ENCODE data around the gene GPR17. TPM values are rescaled to one million over a fixed set of nuclear protein-coding genes. Genes with fewer than 3 reads are reported as not detected.

GPR17 gene
- total RNA-seq, 1 donor from 2014 or later: not detected

GRCh38 chr2:127665267-127665893 is 19.4 kb downstream of the GPR17 start:
- H3K27ac ChIP-seq: no peak overlapping the region
- peaks cover 18% of the 10 kb centered on the region for H3K27me3 Mint-ChIP-seq (ENCODE audit: insufficient read depth, low read depth)
- no peak overlapping the region for H3K27ac Mint-ChIP-seq

GRCh38 chr2:127669056-127669455 is 23.1 kb downstream of the GPR17 start:
- H3K27me3 Mint-ChIP-seq (ENCODE audit: insufficient read depth, low read depth): peaks cover 24% of the 10 kb centered on the region
- Histone ChIP-seq H3K27ac (no peak overlapping the region), H4K20me1 (ENCODE audit: low read depth) (peaks cover 5% of the 10 kb centered on the region), H3K9ac (no peak overlapping the region), H3K9me3 (ENCODE audit: low read depth) (no peaks in the 10 kb centered on the region), H3K4me1 (peaks cover 8% of the 10 kb centered on the region), H2AFZ (replicated peaks) (no peak overlapping the region), H3K27me3 (peaks cover 65% of the 10 kb centered on the region), H3K36me3 (no peaks in the 10 kb centered on the region), H3K79me2 (ENCODE audit: low read depth) (no peaks in the 10 kb centered on the region), H3K4me3 (no peak overlapping the region), H3F3A (ENCODE audit: low read depth) (no peaks in the 10 kb centered on the region), H3K4me2 (no peak overlapping the region)
- DNase-seq (ENCODE audit: low spot score): no peak
- H3K4me1 Mint-ChIP-seq: no peaks in the 10 kb centered on the region
- H3K36me3 Mint-ChIP-seq: no peaks in the 10 kb centered on the region
- no peak overlapping the region for H3K27ac Mint-ChIP-seq
- peaks cover 18% of the 10 kb centered on the region for H3K9me3 Mint-ChIP-seq
- H3K4me3 Mint-ChIP-seq: no peak overlapping the region
- no peak for TF ChIP-seq EZH2phosphoT487 (IDR thresholded peaks at IDR 0.05)

More at GRCh38 chr2:127665267-127665893, 19.4 kb downstream of the GPR17 start:
- Histone ChIP-seq H2AFZ (replicated peaks) (no peak overlapping the region), H3K4me3 (no peak overlapping the region), H3F3A (ENCODE audit: low read depth) (no peaks in the 10 kb centered on the region), H3K4me2 (no peak overlapping the region), H3K9ac (no peak overlapping the region), H3K79me2 (ENCODE audit: low read depth) (no peaks in the 10 kb centered on the region), H3K27me3 (peaks cover 53% of the 10 kb centered on the region), H3K9me3 (ENCODE audit: low read depth) (no peaks in the 10 kb centered on the region), H3K4me1 (peaks cover 8% of the 10 kb centered on the region), H3K36me3 (no peaks in the 10 kb centered on the region), H4K20me1 (ENCODE audit: low read depth) (no peaks in the 10 kb centered on the region)
- no peak overlapping the region for H3K4me3 Mint-ChIP-seq
- no peak for DNase-seq (ENCODE audit: low spot score)
- H3K36me3 Mint-ChIP-seq: no peaks in the 10 kb centered on the region
- H3K9me3 Mint-ChIP-seq: peaks cover 17% of the 10 kb centered on the region
- H3K4me1 Mint-ChIP-seq: peaks cover 13% of the 10 kb centered on the region
- TF ChIP-seq CTCF (IDR thresholded peaks at IDR 0.05) (no peak), EZH2 (IDR thresholded peaks at IDR 0.05) (no peak), EZH2phosphoT487 (IDR thresholded peaks at IDR 0.05) (no peak)

- Histone ChIP-seq H3K4me2 (no peak overlapping the region), H3K36me3 (no peaks in the 10 kb centered on the region), H4K20me1 (ENCODE audit: low read depth) (peaks cover 12% of the 10 kb centered on the region), H3K9ac (no peak overlapping the region), H3K27me3 (peaks cover 65% of the 10 kb centered on the region), H3K4me3 (no peak overlapping the region), H3F3A (ENCODE audit: low read depth) (no peaks in the 10 kb centered on the region), H3K27ac (no peak overlapping the region), H3K9me3 (ENCODE audit: low read depth) (no peaks in the 10 kb centered on the region), H2AFZ (replicated peaks) (no peak overlapping the region), H3K79me2 (ENCODE audit: low read depth) (no peaks in the 10 kb centered on the region), H3K4me1 (peaks cover 3% of the 10 kb centered on the region)
- TF ChIP-seq EZH2 (IDR thresholded peaks at IDR 0.05) (no peak), EZH2phosphoT487 (IDR thresholded peaks at IDR 0.05) (no peak)
- H3K4me1 Mint-ChIP-seq: peaks cover 3% of the 10 kb centered on the region
- no peak overlapping the region for H3K27ac Mint-ChIP-seq
- no peak for DNase-seq (ENCODE audit: low spot score)
- H3K9me3 Mint-ChIP-seq: peaks cover 18% of the 10 kb centered on the region
- no peak overlapping the region for H3K4me3 Mint-ChIP-seq
- no peaks in the 10 kb centered on the region for H3K36me3 Mint-ChIP-seq
- peaks cover 22% of the 10 kb centered on the region for H3K27me3 Mint-ChIP-seq (ENCODE audit: insufficient read depth, low read depth)
These were observed 24.4 kb downstream of the GPR17 start for GRCh38 chr2:127670055-127670956.

GRCh38 chr2:127670957-127671290 is 25.0 kb downstream of the GPR17 start:
- H3K27ac ChIP-seq: no peak overlapping the region
- no peaks in the 10 kb centered on the region for H3K36me3 ChIP-seq
- H3K79me2 ChIP-seq (ENCODE audit: low read depth): no peaks in the 10 kb centered on the region
- H3K4me1 Mint-ChIP-seq: peaks cover 6% of the 10 kb centered on the region
- H3K27me3 ChIP-seq: peaks cover 65% of the 10 kb centered on the region
- DNase-seq (ENCODE audit: low spot score): no peak
- H3K27me3 Mint-ChIP-seq (ENCODE audit: insufficient read depth, low read depth): peaks cover 21% of the 10 kb centered on the region
- no peak overlapping the region for H2AFZ ChIP-seq (replicated peaks)
- H3K4me3 ChIP-seq: no peak overlapping the region
- no peak overlapping the region for H3K9ac ChIP-seq
- no peak overlapping the region for H3K27ac Mint-ChIP-seq
- no peak overlapping the region for H3K4me2 ChIP-seq
- H3K4me1 ChIP-seq: peaks cover 5% of the 10 kb centered on the region
- no peaks in the 10 kb centered on the region for H3K36me3 Mint-ChIP-seq
- no peak overlapping the region for H3K4me3 Mint-ChIP-seq
- peaks cover 12% of the 10 kb centered on the region for H4K20me1 ChIP-seq (ENCODE audit: low read depth)
- no peak for TF ChIP-seq EZH2 (IDR thresholded peaks at IDR 0.05)
- TF ChIP-seq EZH2phosphoT487 (IDR thresholded peaks at IDR 0.05): no peak
- no peak for TF ChIP-seq CTCF (IDR thresholded peaks at IDR 0.05)
- H3K9me3 Mint-ChIP-seq: peaks cover 18% of the 10 kb centered on the region
- no peaks in the 10 kb centered on the region for H3K9me3 ChIP-seq (ENCODE audit: low read depth)
- H3F3A ChIP-seq (ENCODE audit: low read depth): no peaks in the 10 kb centered on the region
